Stimulated activated CD8-positive, alpha-beta memory T cell treated with anti-CD3 and anti-CD28 coated beads, Interleukin-4, amount 100 ng/mL, for 48 hours (primary cell): Measurements from ENCODE around the gene UBQLNL.

Experiments
- DNase-seq: peaks from one replicate; pipeline ENCODE4 v3.0.0-alpha.2; 2020

UBQLNL gene

DNA sequence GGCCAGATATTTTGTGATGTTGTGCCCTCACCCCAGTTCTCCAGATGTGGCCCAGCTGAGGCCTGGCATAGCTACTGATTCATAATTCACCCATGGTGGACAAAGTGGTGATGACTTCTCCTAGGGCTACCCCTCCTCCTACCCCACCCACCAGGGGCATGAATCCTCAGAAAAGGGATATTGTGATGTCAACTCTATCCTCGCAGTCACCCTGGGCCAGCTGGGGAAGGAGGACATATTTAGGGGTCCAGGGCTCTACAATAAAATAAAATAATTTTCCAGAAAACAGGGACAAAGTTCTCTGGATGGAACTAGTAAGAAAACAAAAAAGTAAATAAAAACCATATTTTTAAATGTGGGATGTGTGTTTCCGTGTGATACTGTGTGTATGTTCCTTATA, at the start of gene UBQLNL:
Gene UBQLNL (minus strand): TSS at position 101 of the 400 bp plus-strand sequence. CDS start 258 bp downstream, outside the sequence.
- DNase-seq, result no peak

DNA sequence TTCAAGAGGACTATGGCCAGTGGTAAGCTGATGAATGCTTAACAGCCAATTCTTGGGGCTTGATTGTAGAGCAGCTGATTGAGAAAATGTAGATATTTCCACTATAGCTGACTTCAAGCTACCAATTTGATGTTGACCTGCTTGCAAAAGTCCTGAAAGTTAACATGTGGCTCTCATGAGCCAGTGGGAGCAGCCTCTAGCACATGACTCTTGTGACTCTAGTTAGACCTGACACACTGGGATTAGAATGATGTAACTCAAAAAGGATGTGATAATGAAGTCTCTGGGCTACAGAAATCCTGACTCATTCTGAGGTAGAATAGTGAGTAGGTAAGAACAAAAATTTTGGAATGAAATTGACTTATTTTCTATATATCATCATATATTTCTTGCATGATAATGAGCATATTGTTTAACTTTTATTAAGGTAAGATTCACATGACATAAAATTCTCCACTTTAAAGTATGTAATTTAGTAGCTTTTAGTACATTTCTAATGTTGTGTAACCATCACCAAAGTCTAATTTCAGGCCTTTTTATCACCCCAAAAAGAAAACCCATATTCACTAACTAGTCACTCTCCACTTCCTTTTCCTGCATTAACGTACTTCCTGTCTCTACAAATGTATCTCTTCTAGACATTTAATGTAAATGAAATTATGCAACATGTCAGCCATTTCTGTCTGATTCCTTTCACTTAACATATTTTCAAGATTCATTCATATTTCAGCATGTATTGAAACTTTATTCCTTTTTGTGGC, 47.9 kb upstream of the UBQLNL start:
- no peak for DNase-seq

GRCh38 chr11:5557751-5558150, 41.3 kb upstream of the UBQLNL start:
- DNase-seq, result no peak

- DNase-seq, result no peak
These were observed 40.2 kb upstream of the UBQLNL start for GRCh38 chr11:5556596-5557188.

GRCh38 chr11:5553343-5553742, 36.8 kb upstream of the UBQLNL start:
- no peak for DNase-seq

GRCh38 chr11:5550440-5551095, 34.1 kb upstream of the UBQLNL start:
- DNase-seq, result no peak

- DNase-seq, result no peak
These were observed 31.9 kb upstream of the UBQLNL start, which contains the start of gene OR52H1 for GRCh38 chr11:5548440-5548839. OR52H1 (minus strand) TSS chr11:5548540; CDS start chr11:5545505, 3,035 bp downstream.

DNA sequence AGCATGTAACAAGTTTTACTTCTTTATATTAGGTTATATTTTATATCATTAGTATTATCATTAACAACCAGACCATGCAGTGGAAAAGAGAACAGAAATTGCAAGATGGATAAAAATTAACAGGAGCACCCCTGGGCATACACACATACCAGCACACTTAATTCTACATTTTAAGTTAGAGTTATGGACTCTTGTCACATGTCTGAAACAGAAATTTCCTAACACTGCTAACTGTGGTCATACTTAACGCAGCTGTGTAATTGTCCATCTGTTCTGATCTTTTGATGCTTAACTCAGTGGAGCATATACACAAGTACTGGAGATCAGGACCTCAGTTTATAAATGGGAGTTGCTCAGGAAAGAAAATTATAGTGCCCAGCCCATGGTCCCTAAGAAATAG, 31.5 kb upstream of the UBQLNL start:
- no peak for DNase-seq

- no peak for DNase-seq
These were observed 30.0 kb upstream of the UBQLNL start for GRCh38 chr11:5546457-5546856.

DNA sequence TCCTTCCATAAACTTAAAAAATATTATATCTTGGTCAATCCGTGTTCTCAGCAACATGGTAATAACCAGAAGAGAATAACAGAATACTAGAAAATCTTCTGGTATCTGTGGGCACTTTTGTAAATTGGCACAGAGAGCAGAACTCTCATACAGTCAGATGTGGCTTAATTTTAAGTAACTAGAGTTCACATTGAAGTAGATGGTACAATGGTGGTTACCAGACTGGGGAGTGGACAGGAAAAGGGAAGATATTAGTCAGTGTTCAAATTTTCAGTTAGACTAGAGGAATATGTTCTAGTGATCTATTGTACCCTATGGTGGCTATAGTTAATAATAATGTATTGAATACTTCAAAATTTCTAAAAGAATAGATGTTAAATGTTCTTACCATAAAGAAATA, 24.9 kb upstream of the UBQLNL start:
- DNase-seq, result no peak

- DNase-seq, result no peak
These were observed 20.0 kb upstream of the UBQLNL start for GRCh38 chr11:5536482-5536881.

- no peak for DNase-seq
These were observed 17.5 kb upstream of the UBQLNL start for GRCh38 chr11:5534046-5534445.

DNA sequence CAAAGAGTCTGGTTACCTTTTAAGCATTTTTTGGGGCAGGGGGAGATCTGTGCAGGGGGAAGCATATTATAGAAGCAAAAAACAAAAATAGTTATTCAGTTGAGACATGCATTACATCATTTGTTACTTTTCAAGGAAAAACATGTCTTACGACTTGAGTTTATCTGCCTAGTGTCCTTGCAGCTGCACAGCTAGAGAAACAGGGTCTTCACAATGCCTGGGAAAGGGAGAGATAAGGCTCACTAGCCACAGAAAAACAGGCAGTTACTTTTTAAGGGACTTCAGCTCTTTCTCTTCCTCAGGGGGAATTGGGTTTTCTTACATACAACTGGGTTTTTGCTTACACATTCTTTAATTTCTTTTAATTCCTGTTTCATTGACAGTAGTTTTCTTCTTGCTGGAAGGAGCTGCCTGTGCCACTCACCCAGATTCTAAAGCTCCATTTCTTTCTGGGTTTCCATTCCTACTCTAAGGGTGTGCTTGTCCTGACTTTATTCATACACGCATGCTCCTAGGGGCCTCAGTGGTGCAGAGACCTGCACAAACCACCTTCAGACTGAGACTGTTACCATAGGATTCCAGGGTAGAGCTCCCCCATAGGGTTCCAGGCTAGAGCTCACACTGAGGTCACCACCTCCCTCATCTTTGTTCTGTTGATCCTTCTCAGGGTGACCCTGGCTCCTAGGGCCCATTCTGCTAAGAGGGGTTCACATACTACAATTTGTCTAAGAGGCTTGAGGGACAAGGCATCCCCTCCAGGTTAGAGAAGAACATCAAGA, 14.7 kb upstream of the UBQLNL start:
- no peak for DNase-seq

DNA sequence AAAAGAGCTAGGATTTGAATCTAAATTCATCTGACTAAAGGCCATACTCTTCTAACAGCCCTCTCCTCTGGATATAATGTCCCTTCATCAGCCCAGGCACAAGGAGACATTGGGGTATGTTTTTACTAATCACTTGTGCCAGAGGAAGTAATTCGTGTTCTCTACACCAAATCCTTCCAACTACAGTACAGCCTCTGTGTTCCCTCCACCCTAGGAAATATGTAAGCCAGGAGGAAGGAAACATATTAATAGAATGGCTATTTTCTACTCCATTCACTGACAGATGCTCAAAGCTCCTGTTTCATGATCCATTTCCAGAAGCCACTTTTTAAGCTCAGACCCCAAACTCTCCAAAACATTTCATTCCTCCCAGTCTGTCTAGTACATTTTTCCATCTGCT, 12.0 kb upstream of the UBQLNL start:
- DNase-seq, result no peak

DNA sequence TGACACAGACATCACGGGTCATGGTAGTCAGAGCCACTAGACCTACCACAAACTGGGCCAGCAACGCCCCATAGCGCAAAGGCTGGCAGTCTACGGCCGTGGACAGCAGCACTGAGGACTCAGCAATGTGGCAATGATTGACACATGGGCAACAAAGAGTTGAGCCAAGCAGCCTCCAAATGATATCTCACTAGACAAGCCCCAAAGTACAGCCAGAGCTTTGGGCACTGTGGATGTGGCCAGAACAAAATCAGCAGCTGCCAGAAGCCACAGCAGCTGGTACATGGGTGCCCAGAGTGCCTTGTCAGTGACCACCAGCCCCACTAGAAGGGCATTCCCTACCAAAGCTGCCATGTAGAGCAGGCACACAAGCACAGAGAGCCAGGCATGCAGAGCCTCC, 11.2 kb upstream of the UBQLNL start:
- no peak for DNase-seq

DNA sequence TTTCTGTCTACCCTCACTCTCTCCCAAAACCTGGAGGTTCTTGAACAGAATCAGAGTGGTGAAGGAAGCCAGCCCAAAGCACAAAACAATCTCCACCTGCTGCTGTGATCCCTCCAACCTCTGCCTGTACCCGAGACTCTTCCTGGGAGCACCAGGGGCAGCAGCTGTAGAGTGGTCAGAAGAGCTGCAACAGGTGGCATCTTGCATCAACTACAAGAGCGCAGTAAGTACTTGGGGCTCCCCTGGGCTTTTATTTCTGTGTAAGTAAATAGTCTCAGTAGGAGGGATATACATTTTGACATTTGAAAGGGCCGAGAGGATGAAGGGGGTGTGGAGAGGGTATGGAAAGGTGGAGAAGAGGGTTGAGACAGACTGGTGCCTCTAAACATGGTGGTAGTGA, 8.3 kb upstream of the UBQLNL start:
- DNase-seq, result no peak

DNA sequence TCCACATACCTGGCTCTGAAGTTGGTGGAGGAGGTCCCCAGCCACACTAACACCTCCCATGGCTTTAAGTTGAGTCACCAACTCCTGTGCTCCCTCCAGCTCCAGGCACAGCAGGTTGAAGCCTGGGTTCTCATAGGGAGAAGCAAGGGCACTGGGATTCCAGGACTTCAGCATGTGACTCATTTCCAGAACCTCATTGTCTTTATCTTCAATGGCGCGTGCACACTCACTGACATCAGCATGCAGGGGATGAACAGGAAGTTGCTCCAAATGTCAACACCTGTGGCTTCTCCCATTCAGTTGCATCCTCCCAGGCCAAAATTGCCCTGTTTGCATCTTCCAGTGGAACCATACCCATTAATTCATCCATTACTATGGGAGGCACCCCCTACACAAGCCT, 5.8 kb upstream of the UBQLNL start:
- DNase-seq, result no peak

DNA sequence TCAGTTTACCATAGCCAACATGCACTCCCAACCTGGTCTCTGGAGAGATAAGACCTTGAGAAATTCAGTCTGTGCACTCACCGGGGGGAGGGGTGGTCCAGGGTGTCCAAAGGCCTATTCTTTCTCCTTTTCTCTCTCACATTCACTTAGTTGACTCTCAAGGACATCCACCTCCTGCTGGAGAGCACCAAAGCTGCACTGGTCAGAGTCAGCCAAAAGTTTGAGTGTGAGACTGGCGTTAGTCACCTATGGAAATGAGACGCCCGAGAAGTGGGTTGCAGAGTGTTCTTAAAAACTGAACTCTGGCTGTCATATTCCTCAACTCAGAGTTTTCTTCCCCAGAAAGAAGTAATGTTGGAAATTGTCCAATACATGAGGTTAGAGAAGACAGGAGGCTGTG, 5.0 kb upstream of the UBQLNL start:
- no peak for DNase-seq

DNA sequence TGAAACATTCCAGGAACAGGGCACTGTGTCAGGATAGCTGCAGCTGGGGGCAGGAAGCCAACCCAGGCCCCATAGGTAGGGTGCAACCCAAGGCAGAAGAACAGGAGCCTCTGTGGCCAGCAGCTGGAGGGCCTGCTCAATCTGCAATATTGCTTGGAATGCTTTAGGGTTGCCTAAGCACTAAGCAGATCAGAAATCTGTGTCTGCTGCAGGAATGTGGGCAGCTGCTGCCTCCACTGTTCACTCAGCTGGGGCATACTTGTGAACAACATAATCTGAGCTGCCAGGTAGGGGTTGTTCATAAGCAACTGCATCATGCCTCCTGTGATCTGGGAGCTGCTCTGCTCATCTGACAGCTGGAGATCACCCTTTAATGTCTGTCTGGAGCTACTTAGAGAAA, 1.7 kb downstream of the UBQLNL start:
- DNase-seq, result no peak

GRCh38 chr11:5509803-5510202, 6.7 kb downstream of the UBQLNL start, which contains the start of gene UBQLN3:
UBQLN3 (minus strand) TSS chr11:5509957; CDS start chr11:5509558, 399 bp downstream.
- DNase-seq, result no peak

DNA sequence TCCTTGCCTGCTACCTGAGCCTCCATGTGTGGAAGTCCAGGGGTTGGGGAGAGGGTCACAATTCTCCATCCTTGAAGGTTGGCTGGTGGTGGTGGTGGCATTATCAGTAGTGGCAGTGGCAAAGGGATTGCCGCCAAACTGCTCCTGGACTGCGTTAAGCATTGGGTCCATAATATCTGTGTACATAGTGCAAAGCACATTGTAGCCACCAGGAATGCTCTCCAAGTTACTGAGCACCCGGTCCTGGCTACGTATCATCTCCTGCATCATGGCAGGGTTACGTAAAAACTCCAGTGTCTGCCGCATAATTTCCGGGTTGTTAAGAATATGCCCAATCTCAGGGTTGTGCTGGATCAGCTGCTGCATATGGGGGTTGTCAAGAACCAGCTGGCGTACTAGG, 7.9 kb downstream of the UBQLNL start:
- no peak for DNase-seq

GRCh38 chr11:5507933-5508305, 8.6 kb downstream of the UBQLNL start:
- no peak for DNase-seq
